ENCODE results near the gene DNAI1. TPM values are rescaled to one million over a fixed set of nuclear protein-coding genes. Genes with fewer than 3 reads are reported as not detected.

DNAI1 gene
- polyA plus RNA-seq, 1 donor (not counting 4 experiments of a cell fraction or from before 2014, with no cell fraction given), result 0.08 TPM

DNA sequence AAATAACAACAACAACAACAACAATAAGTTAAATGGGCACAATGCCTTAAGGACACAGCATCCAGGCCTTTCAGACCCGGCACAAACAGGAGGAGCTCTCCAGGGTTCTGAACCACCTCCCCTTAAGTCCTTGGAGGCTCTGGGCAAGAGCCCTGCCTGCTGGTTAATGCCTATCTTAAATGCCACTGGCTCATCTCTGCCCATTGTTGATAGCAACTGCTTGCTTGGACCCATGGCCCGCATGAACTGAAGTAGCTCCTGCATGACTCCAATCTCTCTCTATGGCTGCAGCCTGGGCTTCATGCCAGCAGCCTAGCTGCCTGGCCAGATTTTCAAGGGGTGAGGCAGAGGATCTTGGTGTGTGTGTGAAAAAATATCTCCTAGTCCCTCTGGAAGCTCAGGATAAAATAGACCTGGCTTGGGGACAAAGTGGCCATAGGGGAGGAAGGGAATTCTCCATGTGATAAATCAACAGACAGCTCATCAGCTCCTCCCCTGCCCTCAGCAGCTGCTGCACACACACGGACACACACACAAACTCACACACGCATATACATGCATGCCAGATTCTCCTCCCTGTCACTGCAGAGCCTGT lies 27.7 kb upstream of the DNAI1 start:
- peaks cover 8% of the 10 kb centered on the region for H4K20me1 ChIP-seq (ENCODE audit: control insufficient read depth, extremely low read depth, insufficient read depth, low read length)
- peaks cover 0 to 8% of the 10 kb centered on the region in 2 experiments for H3K36me3 ChIP-seq (ENCODE audit: control insufficient read depth in 2 of 2, extremely low read depth in 1 of 2, insufficient read depth in 2 of 2, low read length in 2 of 2)
- H3K9me1 ChIP-seq (ENCODE audit: control insufficient read depth, extremely low read depth, insufficient read depth, low read length), result no peaks in the 10 kb centered on the region
- H3K4me1 ChIP-seq (ENCODE audit: control insufficient read depth, extremely low read depth, insufficient read depth, low read length), result peaks cover 3% of the 10 kb centered on the region
- dilution Hi-C loops (cut with MboI; ENCODE audit: extremely low pct_ligation_motif_present, low sequenced_read_pairs), result no loop called here
- no peaks in the 10 kb centered on the region for H3K79me2 ChIP-seq (ENCODE audit: control insufficient read depth, insufficient read depth, low read length)
- TF ChIP-seq EZH2 (IDR thresholded peaks at IDR 0.05; ENCODE audit: low read length) (no peak), CTCF (optimal IDR thresholded peaks at IDR 0.05 in 1 of 3, IDR thresholded peaks at IDR 0.05 in 1 of 3, conservative IDR thresholded peaks at IDR 0.05 in 1 of 3; ENCODE audit: extremely low read depth in 1 of 3, insufficient read depth in 2 of 3, low read length in 3 of 3) (no peak)
- H3K4me3 ChIP-seq (ENCODE audit: control insufficient read depth in 2 of 3, extremely low read depth in 1 of 3, insufficient read depth in 2 of 3, low read depth in 1 of 3, low read length in 3 of 3), result no peak overlapping the region
- H2AFZ ChIP-seq (ENCODE audit: control insufficient read depth, low read length), result no peak overlapping the region
- no peak overlapping the region for H3K9ac ChIP-seq (ENCODE audit: control insufficient read depth, extremely low read depth, insufficient read depth, low read length)
- H3K27ac ChIP-seq (ENCODE audit: control insufficient read depth, insufficient read depth, low read length), result no peak overlapping the region
- peak; percentile 41 for FAIRE-seq
- peak; percentile 36 for DNase-seq (ENCODE audit: low read depth, low spot score)
- H3K27me3 ChIP-seq (ENCODE audit: control insufficient read depth, extremely low read depth, insufficient read depth, low read length), result no peaks in the 10 kb centered on the region
- H3K9me3 ChIP-seq (ENCODE audit: control insufficient read depth, low read depth, low read length), result no peaks in the 10 kb centered on the region
- no peak overlapping the region for H3K4me2 ChIP-seq (ENCODE audit: control insufficient read depth, extremely low read depth, insufficient read depth, low read depth, low read length)

DNA sequence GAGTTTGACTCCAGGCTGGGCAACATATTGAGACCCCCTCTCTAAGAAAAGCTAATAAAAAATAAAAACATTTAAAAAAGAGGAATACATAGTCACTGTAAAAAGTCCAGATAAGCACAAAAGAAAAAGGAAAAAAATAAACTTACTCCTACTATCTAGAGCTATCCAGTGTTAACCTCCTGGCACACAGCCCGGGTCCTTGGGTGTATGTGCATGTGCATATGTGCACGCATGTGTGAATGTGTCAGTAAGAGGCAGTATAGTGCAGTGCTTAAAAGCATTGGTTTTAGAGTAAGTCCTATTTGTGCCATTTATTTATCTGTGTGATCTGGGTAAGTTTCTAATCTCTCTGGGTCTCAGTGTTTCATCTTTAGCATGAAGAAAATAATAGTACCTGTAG lies 26.9 kb upstream of the DNAI1 start:
- Histone ChIP-seq H3K27me3 (ENCODE audit: control insufficient read depth, extremely low read depth, insufficient read depth, low read length) (no peaks in the 10 kb centered on the region), H2AFZ (ENCODE audit: control insufficient read depth, low read length) (no peak overlapping the region), H3K4me2 (ENCODE audit: control insufficient read depth, extremely low read depth, insufficient read depth, low read depth, low read length) (no peak overlapping the region), H3K36me3 (ENCODE audit: control insufficient read depth in 2 of 2, extremely low read depth in 1 of 2, insufficient read depth in 2 of 2, low read length in 2 of 2) (peaks cover 0 to 7% of the 10 kb centered on the region in 2 experiments), H3K9me1 (ENCODE audit: control insufficient read depth, extremely low read depth, insufficient read depth, low read length) (no peaks in the 10 kb centered on the region), H3K4me1 (ENCODE audit: control insufficient read depth, extremely low read depth, insufficient read depth, low read length) (peaks cover 3% of the 10 kb centered on the region), H3K9me3 (ENCODE audit: control insufficient read depth, low read depth, low read length) (no peaks in the 10 kb centered on the region), H3K9ac (ENCODE audit: control insufficient read depth, extremely low read depth, insufficient read depth, low read length) (no peak overlapping the region), H3K4me3 (ENCODE audit: control insufficient read depth in 2 of 3, extremely low read depth in 1 of 3, insufficient read depth in 2 of 3, low read depth in 1 of 3, low read length in 3 of 3) (no peak overlapping the region), H4K20me1 (ENCODE audit: control insufficient read depth, extremely low read depth, insufficient read depth, low read length) (peaks cover 8% of the 10 kb centered on the region), H3K79me2 (ENCODE audit: control insufficient read depth, insufficient read depth, low read length) (no peaks in the 10 kb centered on the region), H3K27ac (ENCODE audit: control insufficient read depth, insufficient read depth, low read length) (no peak overlapping the region)
- TF ChIP-seq EZH2 (IDR thresholded peaks at IDR 0.05; ENCODE audit: low read length), result no peak
- TF ChIP-seq CTCF (optimal IDR thresholded peaks at IDR 0.05 in 1 of 3, IDR thresholded peaks at IDR 0.05 in 1 of 3, conservative IDR thresholded peaks at IDR 0.05 in 1 of 3; ENCODE audit: extremely low read depth in 1 of 3, insufficient read depth in 2 of 3, low read length in 3 of 3), result no peak
- DNase-seq (ENCODE audit: low read depth, low spot score) (no peak), FAIRE-seq (no peak)
- dilution Hi-C loops (cut with MboI; ENCODE audit: extremely low pct_ligation_motif_present, low sequenced_read_pairs), result no loop called here
